Measurements from ENCODE around the gene RNF181. TPM values are rescaled to one million over a fixed set of nuclear protein-coding genes. Genes with fewer than 3 reads are reported as not detected.
A peak's percentile ranks its signal among the peaks of the same experiment; 100 is the strongest.

Gene RNF181
- total and polyA plus RNA-seq, 2 of the 13 experiments (the other 11 are each of a cell fraction or from before 2014, with no cell fraction given): 224 to 578 TPM

DNA sequence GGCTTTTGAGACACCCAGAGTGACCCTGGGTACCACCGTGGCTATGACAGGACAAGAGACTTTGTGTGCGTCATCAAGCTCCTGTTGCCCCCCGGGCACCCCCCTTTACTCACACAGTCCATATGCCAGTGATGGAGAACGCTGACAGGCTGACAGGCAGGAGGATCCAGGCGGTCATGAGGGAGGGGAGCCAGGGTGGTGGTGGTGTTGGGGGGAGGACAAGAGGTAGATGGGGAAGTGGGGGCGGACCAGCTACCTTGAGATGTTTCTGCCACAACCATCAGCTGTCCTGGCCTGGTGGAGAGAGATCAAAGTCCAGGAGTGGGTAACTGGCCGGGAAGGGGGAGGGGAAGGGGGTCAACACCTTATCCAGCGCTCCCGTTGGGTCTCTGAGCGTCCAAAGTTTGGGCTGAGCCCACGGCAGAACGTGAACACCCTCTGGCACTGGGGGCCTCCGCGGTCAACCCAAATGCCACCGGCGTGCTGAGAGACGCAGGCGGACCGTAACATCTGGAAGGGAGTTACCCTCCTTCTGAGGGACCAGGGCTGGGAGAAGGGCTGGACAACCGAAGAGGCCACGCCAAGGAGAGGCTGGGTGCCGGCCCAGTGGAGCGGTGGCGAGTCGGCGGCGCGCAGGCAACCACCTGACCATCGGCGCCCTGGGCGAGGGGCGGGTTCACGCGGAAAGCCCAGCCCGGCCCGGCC lies 6.4 kb downstream of the RNF181 start (continued):
- TF ChIP-seq SRSF4 (IDR thresholded peaks at IDR 0.05; ENCODE audit: low read depth, low read length, poor library complexity, severe bottlenecking): no peak
- peak; percentile 41; the same call in 1 of the 2 replicates for TF ChIP-seq ZNF234 (CRISPR knock-in tag; conservative IDR thresholded peaks at IDR 0.05)
- no peak for TF ChIP-seq ZBTB40 (IDR thresholded peaks at IDR 0.05)
- TF ChIP-seq ZBTB40 (CRISPR knock-in tag; IDR thresholded peaks at IDR 0.05): peak; percentile 23; the same call in 1 of the 2 replicates
- no peak for TF ChIP-seq MED1 (CRISPR knock-in tag; IDR thresholded peaks at IDR 0.05)
- TF ChIP-seq HBP1 (CRISPR knock-in tag; IDR thresholded peaks at IDR 0.05; ENCODE audit: low read depth): no peak
- TF ChIP-seq FIP1L1 (IDR thresholded peaks at IDR 0.05; ENCODE audit: borderline replicate concordance, insufficient read depth, low read depth, low read length): no peak
- no peak for TF ChIP-seq ZSCAN5A (CRISPR knock-in tag; IDR thresholded peaks at IDR 0.05; ENCODE audit: borderline replicate concordance)
- TF ChIP-seq ZFP36 (IDR thresholded peaks at IDR 0.05; ENCODE audit: borderline replicate concordance, low read depth, low read length, partially characterized antibody): no peak
- no peak for TF ChIP-seq ZMYM4 (CRISPR knock-in tag; IDR thresholded peaks at IDR 0.05)
- TF ChIP-seq MYNN (CRISPR knock-in tag; IDR thresholded peaks at IDR 0.05; ENCODE audit: low read depth): 0 out of 2 replicates have a peak, but pooled peaks have one; percentile 17
- 0 out of 2 replicates have a peak, but pooled peaks have one; percentile 0 for TF ChIP-seq ZBTB39 (CRISPR knock-in tag; IDR thresholded peaks at IDR 0.05)
- TF ChIP-seq ESRRA (CRISPR knock-in tag; IDR thresholded peaks at IDR 0.05; ENCODE audit: low read depth): no peak
- no peak for TF ChIP-seq ZNF138 (CRISPR knock-in tag; IDR thresholded peaks at IDR 0.05; ENCODE audit: low read depth)
